Measurements from ENCODE around the gene GPR55. TPM values are rescaled to one million over a fixed set of nuclear protein-coding genes. Genes with fewer than 3 reads are reported as not detected.

GPR55 gene
- total RNA-seq, 1 experiment from 2014 or later, result not detected

DNA sequence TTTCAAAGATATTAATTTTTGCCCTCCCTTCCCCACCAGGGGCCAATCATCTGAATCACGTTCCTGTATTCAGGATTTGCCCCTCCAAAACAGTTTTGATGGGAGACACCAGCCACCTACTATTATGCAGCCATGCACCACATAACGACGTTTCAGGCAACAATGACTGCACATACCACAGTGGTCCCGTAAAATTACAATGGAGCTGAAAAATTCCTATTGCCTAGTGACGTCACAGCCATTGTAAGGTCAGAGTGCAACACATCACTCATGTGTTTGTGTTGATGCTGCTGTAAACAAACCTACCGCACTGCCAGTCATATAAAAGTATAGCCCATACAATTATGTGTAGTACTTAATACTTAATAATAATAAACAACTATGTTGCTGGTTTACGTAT lies 37.7 kb downstream of the GPR55 start:
- no peak for ATAC-seq
- Mint-ChIP-seq H3K36me3 (no peaks in the 10 kb centered on the region), H3K4me3 (no peak overlapping the region), H3K4me1 (peaks cover 23% of the 10 kb centered on the region), H3K27me3 (ENCODE audit: low read depth) (no peaks in the 10 kb centered on the region; the same call in 1 of the 2 replicates), H3K27ac (no peak overlapping the region), H3K9me3 (0 out of 2 replicates have a peak, but pooled peaks cover 3% of the 10 kb centered on the region)
- ChIA-PET POLR2A (no interaction called here), CTCF (no interaction called here)
- DNase-seq (ENCODE audit: low spot score), result no peak
- TF ChIP-seq JUN (CRISPR knock-in tag; IDR thresholded peaks at IDR 0.05) (no peak), RELA (CRISPR knock-in tag; IDR thresholded peaks at IDR 0.05; ENCODE audit: borderline replicate concordance) (no peak), EMX1 (CRISPR knock-in tag; IDR thresholded peaks at IDR 0.05) (no peak), TCF7 (CRISPR knock-in tag; IDR thresholded peaks at IDR 0.05; ENCODE audit: low read depth) (no peak), ZNF423 (CRISPR knock-in tag; IDR thresholded peaks at IDR 0.05) (no peak), TEAD1 (CRISPR knock-in tag; IDR thresholded peaks at IDR 0.05) (no peak), MXD4 (CRISPR knock-in tag; IDR thresholded peaks at IDR 0.05; ENCODE audit: borderline replicate concordance) (no peak), ZNF138 (CRISPR knock-in tag; conservative IDR thresholded peaks at IDR 0.05) (no peak)
- TF ChIP-seq, protein P1, sequence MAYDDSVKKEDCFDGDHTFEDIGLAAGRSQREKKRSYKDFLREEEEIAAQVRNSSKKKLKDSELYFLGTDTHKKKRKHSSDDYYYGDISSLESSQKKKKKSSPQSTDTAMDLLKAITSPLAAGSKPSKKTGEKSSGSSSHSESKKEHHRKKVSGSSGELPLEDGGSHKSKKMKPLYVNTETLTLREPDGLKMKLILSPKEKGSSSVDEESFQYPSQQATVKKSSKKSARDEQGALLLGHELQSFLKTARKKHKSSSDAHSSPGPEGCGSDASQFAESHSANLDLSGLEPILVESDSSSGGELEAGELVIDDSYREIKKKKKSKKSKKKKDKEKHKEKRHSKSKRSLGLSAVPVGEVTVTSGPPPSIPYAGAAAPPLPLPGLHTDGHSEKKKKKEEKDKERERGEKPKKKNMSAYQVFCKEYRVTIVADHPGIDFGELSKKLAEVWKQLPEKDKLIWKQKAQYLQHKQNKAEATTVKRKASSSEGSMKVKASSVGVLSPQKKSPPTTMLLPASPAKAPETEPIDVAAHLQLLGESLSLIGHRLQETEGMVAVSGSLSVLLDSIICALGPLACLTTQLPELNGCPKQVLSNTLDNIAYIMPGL (CRISPR knock-in tag; IDR thresholded peaks at IDR 0.05), result no peak
- TF ChIP-seq, protein P2, sequence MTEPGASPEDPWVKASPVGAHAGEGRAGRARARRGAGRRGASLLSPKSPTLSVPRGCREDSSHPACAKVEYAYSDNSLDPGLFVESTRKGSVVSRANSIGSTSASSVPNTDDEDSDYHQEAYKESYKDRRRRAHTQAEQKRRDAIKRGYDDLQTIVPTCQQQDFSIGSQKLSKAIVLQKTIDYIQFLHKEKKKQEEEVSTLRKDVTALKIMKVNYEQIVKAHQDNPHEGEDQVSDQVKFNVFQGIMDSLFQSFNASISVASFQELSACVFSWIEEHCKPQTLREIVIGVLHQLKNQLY (CRISPR knock-in tag; IDR thresholded peaks at IDR 0.05), result no peak
- TF ChIP-seq, protein P3, sequence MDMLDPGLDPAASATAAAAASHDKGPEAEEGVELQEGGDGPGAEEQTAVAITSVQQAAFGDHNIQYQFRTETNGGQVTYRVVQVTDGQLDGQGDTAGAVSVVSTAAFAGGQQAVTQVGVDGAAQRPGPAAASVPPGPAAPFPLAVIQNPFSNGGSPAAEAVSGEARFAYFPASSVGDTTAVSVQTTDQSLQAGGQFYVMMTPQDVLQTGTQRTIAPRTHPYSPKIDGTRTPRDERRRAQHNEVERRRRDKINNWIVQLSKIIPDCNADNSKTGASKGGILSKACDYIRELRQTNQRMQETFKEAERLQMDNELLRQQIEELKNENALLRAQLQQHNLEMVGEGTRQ (CRISPR knock-in tag; IDR thresholded peaks at IDR 0.05), result no peak
- TF ChIP-seq, protein P4, sequence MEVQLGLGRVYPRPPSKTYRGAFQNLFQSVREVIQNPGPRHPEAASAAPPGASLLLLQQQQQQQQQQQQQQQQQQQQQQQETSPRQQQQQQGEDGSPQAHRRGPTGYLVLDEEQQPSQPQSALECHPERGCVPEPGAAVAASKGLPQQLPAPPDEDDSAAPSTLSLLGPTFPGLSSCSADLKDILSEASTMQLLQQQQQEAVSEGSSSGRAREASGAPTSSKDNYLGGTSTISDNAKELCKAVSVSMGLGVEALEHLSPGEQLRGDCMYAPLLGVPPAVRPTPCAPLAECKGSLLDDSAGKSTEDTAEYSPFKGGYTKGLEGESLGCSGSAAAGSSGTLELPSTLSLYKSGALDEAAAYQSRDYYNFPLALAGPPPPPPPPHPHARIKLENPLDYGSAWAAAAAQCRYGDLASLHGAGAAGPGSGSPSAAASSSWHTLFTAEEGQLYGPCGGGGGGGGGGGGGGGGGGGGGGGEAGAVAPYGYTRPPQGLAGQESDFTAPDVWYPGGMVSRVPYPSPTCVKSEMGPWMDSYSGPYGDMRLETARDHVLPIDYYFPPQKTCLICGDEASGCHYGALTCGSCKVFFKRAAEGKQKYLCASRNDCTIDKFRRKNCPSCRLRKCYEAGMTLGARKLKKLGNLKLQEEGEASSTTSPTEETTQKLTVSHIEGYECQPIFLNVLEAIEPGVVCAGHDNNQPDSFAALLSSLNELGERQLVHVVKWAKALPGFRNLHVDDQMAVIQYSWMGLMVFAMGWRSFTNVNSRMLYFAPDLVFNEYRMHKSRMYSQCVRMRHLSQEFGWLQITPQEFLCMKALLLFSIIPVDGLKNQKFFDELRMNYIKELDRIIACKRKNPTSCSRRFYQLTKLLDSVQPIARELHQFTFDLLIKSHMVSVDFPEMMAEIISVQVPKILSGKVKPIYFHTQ (CRISPR knock-in tag; IDR thresholded peaks at IDR 0.05), result no peak
- TF ChIP-seq, protein P5, sequence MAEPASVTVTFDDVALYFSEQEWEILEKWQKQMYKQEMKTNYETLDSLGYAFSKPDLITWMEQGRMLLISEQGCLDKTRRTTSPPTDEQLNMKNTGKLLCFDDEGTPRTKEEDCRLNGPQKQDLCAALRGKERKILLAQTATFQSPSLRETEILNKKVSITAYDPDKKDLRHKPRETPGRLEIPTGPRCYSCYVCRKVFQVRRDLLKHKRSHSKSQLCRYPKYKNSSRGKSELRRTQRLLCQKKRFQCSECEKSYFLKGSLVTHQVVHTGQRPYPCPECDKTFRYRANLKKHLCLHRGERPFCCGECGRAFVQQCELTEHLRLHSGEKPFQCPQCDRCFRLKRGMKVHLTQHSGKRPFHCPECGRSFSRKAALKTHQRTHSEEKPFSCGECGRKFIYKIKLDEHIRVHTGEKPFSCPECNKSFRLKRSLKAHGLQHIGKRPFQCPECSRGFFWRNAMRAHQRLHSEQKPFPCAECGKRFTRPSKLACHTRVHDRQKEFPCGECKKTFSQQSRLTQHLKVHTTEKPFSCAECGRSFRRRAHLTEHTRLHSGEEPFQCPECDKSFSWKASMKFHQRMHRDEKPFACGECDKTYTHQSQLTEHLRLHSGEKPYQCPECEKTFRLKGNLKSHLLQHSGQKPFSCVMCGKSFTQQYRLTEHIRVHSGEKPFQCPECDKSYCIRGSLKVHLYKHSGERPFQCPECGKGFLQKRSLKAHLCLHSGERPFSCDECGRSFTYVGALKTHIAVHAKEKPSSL (CRISPR knock-in tag; conservative IDR thresholded peaks at IDR 0.05), result no peak
- TF ChIP-seq, protein P6, sequence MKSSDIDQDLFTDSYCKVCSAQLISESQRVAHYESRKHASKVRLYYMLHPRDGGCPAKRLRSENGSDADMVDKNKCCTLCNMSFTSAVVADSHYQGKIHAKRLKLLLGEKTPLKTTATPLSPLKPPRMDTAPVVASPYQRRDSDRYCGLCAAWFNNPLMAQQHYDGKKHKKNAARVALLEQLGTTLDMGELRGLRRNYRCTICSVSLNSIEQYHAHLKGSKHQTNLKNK (CRISPR knock-in tag; IDR thresholded peaks at IDR 0.05), result no peak
- TF ChIP-seq, protein P7, sequence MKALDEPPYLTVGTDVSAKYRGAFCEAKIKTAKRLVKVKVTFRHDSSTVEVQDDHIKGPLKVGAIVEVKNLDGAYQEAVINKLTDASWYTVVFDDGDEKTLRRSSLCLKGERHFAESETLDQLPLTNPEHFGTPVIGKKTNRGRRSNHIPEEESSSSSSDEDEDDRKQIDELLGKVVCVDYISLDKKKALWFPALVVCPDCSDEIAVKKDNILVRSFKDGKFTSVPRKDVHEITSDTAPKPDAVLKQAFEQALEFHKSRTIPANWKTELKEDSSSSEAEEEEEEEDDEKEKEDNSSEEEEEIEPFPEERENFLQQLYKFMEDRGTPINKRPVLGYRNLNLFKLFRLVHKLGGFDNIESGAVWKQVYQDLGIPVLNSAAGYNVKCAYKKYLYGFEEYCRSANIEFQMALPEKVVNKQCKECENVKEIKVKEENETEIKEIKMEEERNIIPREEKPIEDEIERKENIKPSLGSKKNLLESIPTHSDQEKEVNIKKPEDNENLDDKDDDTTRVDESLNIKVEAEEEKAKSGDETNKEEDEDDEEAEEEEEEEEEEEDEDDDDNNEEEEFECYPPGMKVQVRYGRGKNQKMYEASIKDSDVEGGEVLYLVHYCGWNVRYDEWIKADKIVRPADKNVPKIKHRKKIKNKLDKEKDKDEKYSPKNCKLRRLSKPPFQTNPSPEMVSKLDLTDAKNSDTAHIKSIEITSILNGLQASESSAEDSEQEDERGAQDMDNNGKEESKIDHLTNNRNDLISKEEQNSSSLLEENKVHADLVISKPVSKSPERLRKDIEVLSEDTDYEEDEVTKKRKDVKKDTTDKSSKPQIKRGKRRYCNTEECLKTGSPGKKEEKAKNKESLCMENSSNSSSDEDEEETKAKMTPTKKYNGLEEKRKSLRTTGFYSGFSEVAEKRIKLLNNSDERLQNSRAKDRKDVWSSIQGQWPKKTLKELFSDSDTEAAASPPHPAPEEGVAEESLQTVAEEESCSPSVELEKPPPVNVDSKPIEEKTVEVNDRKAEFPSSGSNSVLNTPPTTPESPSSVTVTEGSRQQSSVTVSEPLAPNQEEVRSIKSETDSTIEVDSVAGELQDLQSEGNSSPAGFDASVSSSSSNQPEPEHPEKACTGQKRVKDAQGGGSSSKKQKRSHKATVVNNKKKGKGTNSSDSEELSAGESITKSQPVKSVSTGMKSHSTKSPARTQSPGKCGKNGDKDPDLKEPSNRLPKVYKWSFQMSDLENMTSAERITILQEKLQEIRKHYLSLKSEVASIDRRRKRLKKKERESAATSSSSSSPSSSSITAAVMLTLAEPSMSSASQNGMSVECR (CRISPR knock-in tag; IDR thresholded peaks at IDR 0.05; ENCODE audit: borderline replicate concordance), result no peak
- TF ChIP-seq, protein P8, sequence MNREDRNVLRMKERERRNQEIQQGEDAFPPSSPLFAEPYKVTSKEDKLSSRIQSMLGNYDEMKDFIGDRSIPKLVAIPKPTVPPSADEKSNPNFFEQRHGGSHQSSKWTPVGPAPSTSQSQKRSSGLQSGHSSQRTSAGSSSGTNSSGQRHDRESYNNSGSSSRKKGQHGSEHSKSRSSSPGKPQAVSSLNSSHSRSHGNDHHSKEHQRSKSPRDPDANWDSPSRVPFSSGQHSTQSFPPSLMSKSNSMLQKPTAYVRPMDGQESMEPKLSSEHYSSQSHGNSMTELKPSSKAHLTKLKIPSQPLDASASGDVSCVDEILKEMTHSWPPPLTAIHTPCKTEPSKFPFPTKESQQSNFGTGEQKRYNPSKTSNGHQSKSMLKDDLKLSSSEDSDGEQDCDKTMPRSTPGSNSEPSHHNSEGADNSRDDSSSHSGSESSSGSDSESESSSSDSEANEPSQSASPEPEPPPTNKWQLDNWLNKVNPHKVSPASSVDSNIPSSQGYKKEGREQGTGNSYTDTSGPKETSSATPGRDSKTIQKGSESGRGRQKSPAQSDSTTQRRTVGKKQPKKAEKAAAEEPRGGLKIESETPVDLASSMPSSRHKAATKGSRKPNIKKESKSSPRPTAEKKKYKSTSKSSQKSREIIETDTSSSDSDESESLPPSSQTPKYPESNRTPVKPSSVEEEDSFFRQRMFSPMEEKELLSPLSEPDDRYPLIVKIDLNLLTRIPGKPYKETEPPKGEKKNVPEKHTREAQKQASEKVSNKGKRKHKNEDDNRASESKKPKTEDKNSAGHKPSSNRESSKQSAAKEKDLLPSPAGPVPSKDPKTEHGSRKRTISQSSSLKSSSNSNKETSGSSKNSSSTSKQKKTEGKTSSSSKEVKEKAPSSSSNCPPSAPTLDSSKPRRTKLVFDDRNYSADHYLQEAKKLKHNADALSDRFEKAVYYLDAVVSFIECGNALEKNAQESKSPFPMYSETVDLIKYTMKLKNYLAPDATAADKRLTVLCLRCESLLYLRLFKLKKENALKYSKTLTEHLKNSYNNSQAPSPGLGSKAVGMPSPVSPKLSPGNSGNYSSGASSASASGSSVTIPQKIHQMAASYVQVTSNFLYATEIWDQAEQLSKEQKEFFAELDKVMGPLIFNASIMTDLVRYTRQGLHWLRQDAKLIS (CRISPR knock-in tag; IDR thresholded peaks at IDR 0.05; ENCODE audit: borderline replicate concordance), result no peak
- TF ChIP-seq, protein P9, sequence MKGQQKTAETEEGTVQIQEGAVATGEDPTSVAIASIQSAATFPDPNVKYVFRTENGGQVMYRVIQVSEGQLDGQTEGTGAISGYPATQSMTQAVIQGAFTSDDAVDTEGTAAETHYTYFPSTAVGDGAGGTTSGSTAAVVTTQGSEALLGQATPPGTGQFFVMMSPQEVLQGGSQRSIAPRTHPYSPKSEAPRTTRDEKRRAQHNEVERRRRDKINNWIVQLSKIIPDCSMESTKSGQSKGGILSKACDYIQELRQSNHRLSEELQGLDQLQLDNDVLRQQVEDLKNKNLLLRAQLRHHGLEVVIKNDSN (CRISPR knock-in tag; IDR thresholded peaks at IDR 0.05), result no peak

All from WTC11 (cell line).